HG02852 (cell line): Measurements from ENCODE around the gene PROCR.
"Not testable (repeated sequence)": the region's sequence is repeated elsewhere in the genome, so short reads cannot be mapped to it uniquely, and the experiment has no call there.

Experiments used
- ATAC-seq: cut with Tn5 transposase; IDR thresholded peaks from one replicate; pipeline ENCODE4 v1.9.1; 2021; ENCODE audit warnings: mild to moderate bottlenecking, moderate library complexity; ENCODE audit not compliant: unreplicated experiment

Gene PROCR

GRCh38 chr20:35192118-35192872 lies 20.4 kb downstream of the PROCR start:
- no peak for ATAC-seq

GRCh38 chr20:35193031-35193791 lies 21.3 kb downstream of the PROCR start:
- ATAC-seq, result not testable (repeated sequence)

- ATAC-seq, result no peak
Measured at GRCh38 chr20:35196313-35196712, 24.4 kb downstream of the PROCR start.

GRCh38 chr20:35199740-35200139 lies 27.9 kb downstream of the PROCR start:
- no peak for ATAC-seq

GRCh38 chr20:35200267-35200666 lies 28.4 kb downstream of the PROCR start:
- ATAC-seq, result no peak

GRCh38 chr20:35201467-35201866 lies 29.6 kb downstream of the PROCR start:
- not testable (repeated sequence) for ATAC-seq

- ATAC-seq, result no peak
Measured at GRCh38 chr20:35206802-35207201, 34.9 kb downstream of the PROCR start.

- ATAC-seq, result no peak
Measured at GRCh38 chr20:35207950-35208611, 36.2 kb downstream of the PROCR start.

- no peak for ATAC-seq
Measured at GRCh38 chr20:35215066-35215956, 43.4 kb downstream of the PROCR start.

- no peak for ATAC-seq
Measured at GRCh38 chr20:35216541-35216940, 44.7 kb downstream of the PROCR start.

- ATAC-seq, result no peak
Measured at GRCh38 chr20:35223941-35224340, 52.1 kb downstream of the PROCR start.

GRCh38 chr20:35224536-35224935 lies 52.7 kb downstream of the PROCR start:
- no peak for ATAC-seq

- no peak for ATAC-seq
Measured at GRCh38 chr20:35225319-35226125, 53.6 kb downstream of the PROCR start.

- no peak for ATAC-seq
Measured at GRCh38 chr20:35226126-35226883, 54.4 kb downstream of the PROCR start, which contains the start of gene MMP24. MMP24 (plus strand) TSS chr20:35226690; CDS start chr20:35226739, 49 bp downstream.
